ENCODE results near the gene HSPBP1.
A peak's percentile ranks its signal among the peaks of the same experiment; 100 is the strongest.
"Not testable (repeated sequence)": the region's sequence is repeated elsewhere in the genome, so short reads cannot be mapped to it uniquely, and the experiment has no call there.

Gene HSPBP1

DNA sequence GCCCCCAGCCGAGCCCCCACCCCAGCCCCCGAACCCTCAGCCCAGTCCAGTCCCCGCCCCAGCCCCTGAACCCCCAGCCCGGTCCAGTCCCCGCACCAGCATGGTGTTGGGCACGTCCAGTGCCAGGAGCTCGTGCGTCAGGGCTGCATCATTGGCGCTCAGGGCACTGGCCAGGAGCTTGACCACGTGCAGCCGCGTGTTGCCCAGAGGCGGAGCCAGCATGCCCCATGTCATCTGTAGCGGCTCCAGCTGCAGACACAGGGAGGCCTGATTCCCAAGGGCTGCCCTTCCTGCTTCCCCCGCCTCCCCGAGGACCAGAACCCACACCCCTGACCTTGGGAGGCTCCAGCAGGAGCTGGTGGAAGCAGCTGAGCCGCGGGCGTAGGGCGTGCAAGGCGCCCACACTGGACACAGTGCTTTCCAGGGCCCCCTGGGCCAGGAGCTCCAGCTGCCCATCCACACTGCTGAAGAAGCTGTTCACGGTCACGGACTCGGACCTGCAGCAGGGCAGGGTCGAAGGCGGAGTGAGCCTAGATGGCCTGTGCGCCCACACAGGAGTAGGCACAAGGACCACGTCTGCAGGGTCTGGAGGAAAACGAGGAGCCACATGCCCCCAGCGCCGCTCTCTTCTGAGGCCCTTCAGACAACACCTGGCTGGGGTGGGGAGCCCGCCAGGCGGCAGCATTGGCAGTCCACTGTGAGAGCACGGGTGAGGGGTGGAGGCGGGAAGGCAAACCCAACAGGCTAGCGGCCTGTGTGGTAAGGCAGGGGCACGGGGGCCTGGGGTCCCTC lies 38.6 kb downstream of the HSPBP1 start:
- DNase-seq: no peak

DNA sequence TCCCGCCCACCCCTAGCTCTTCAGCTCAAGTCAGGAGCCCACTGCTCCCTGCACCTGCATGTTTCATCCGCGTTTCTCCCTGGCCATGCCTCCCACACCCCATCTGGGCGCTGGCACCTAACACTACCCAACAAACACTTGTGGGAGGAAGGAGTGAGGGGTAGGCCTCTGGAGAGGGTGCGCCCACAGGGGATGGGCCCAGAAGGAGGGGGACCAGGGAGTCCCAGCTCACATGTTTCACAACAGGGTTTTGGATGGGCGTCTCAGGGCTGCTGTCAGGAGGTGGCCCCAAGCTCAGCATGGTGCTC lies 39.2 kb downstream of the HSPBP1 start:
- peak in 1 of 51 donors; percentile 25 for DNase-seq

DNA sequence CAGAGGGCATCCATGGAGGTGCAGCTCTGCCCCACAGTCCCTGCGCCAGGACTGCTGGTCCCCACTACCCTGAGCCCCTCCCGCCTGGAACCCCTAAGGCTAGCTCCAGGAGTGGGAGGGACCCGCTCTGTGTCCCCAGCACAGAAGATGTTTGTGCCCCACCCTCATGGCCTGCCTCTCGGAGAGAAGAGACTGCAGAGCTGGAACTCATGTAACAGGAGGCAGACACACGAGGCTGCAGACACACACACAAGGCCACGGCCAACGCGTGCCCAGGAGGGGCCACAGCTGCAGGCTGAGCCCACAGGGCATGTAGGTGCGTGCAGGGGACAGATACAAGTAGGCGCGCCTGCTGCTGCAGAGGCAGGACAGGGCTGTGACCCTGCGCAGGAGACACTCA lies 40.9 kb downstream of the HSPBP1 start:
- no peak for DNase-seq

DNA sequence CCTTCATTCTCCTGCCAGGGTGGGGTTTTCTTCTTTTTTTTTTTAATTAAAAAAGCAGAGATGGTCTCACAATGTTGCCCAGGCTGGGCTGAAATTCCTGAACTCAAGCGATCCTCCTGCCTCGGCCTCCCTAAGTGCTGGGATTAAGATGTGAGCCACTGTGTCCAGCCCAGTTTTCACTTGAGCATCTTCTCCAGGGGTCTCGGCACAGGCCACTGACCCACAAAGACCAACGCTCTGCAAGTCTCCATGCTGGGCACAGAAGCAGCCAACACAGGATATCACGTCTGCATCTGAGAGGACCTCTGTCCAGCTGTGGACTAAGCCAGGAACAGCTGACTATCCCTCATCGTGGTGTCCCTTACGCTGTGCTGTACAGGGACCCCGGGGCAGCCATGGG lies 41.9 kb downstream of the HSPBP1 start:
- no peak for DNase-seq

DNA sequence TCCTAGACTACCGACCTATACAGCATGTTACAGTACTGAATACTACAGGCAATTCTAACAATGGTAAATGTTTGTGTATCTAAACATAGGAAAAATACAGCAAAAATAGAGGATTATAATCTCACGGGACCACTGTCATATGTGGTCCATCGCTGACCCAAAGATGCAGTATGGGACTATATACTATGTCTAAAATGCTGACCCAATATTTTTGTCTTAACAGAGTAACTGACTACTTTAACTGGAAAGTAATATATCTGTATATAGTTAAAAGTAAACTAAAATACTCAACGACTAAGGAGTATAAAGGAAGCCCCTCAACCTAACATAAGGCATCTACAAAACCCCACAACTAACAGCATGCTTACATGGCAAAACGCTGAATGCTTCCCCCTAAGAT lies 46.9 kb downstream of the HSPBP1 start:
- DNase-seq: no peak

DNA sequence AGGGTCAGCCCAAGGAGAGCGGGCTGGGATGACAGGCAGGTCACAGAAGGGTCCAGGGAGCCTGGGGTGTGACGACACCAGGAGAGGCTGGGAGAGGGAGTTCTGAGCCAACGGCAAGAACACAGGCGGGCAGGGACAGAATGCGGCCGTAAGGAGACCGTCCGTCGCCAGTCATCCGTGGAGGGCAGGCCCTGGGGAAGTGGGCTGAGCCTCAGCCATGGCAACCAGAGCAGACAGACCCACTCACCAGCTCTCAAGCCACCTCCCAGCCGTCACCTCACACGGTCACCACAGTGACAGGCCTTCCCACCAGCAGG lies 47.7 kb downstream of the HSPBP1 start:
- no peak for DNase-seq

DNA sequence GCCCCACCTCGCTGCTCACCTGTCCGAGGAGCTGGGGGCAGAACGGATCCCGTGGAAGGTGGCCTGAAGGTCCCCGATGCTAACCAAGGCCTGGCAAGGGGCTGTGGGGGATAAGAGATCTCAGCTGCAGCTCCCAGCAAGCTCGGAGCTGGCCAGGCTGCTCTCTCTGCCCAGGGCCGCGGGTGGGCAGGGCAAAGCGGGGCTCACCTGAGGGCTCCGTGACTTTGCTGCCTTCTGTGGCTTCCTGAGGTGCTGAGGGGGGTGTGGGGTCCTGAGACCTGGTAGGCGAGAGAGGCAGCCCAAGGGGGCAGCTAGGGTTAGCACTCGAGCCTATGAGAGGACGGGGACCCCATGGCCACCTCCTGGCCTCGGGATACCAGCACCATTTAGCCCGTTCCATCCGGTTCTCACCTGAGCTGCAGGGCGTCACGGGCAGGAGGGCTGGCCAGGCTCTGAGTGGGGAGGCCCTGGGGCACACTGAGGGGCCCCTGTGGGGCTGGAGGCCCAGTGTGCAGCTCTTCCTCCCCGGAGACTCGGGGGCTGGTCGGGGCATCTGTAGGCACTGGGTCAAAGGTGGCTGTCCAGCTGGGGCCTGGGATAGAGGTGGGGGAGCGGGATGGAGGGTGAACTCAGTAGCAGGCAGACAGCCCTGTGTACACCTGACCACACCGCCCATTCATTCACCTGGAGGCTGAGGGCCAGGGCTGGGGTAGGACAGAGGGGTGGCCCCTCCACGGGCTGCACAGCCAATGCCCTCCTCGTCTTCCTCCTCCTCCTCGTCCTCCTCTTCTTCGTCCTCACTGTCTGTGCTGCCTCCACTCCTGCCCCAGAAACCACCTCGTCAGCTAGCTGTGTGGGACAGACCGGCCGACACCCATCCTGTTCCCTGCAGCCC lies 48.3 kb downstream of the HSPBP1 start:
- no peak for DNase-seq

DNA sequence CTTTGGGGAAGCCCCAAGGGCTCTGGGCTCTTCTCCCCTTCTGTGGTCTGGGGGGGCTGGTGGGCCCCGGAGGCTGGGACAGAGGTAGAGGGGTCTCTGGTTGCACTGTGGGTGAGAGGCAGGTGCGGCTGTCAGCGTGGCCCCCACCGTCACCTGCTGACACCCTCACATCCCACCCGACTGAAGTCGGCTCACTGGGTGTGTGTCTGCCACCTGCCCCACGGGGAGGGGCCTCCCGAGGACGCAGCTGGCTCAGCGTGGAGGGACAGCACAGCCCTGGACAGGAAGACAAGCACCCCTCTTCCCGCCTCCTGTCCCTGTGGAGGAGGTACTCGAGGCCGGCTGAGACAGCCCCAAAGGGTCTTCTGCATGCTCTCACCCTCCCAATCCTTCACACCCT lies 49.1 kb downstream of the HSPBP1 start:
- DNase-seq: no peak

DNA sequence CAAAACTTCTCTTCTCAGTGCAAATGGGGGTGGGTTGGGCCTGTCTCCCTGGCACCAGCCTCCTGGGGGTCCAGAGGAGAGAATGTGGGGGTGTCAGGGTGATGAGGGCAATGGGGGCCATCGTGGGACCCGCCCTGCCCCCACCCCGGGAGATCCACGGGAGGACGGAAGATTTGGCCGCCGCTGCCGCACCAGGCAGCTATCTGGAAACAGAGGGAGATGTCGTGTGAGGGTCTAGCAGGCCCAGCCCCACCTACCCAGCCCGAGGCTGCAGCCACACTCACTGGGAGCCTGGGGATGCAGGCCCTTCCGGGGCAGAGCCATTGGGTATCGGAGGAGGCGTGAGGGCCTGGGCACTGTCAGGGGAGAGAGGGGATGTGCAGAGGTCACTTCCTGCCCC lies 49.6 kb downstream of the HSPBP1 start:
- no peak for DNase-seq

DNA sequence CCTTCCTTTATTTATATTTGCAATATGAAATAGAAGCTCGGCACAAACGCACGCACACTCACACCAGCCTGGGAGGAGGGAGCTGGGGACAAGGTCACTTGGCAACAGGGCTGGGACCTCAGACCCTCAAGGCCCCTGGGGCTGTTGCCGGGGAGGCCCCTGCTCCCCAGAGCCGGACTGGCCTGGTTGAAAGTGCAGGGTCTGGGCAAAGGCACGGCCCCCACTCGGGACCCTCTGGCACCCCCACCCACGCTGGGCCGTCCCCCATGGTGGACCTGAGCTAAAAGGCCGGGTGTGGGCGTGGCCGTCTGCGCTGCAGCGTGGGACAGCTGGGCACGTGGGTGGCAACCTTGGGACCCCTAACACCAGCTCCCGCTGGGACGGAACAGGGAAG lies 50.1 kb downstream of the HSPBP1 start:
- DNase-seq: no peak

DNA sequence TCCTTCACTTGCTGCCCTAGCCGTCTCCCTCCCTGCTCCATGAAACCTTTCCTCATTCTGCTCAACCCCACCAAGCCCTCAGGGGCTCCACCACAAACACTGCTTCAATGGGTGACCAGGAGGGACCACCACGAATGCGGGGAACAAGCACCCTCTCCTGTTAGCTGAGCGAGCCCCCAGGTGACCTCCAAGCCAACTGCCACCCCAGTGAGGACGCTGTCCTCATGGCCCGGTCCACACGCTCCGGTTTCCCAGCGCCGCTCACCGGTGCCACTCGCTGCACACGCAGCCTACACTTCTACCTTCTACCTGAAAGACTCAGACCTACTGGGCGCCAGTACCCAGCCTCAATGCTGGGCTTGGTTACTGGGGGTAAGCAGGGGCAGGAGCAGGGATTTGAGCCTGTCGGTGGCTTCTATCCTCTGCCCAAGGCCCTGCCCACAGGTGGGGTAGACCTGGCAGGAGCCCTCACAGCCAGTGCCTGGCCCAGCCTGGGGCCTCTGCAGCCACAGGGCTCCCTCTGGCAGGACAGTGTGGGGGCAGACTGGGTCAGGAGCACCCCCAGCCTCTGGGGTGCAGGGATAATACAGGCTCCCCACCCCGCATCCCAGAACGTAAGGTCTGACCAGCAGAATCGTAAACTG lies 50.6 kb downstream of the HSPBP1 start:
- no peak for DNase-seq

DNA sequence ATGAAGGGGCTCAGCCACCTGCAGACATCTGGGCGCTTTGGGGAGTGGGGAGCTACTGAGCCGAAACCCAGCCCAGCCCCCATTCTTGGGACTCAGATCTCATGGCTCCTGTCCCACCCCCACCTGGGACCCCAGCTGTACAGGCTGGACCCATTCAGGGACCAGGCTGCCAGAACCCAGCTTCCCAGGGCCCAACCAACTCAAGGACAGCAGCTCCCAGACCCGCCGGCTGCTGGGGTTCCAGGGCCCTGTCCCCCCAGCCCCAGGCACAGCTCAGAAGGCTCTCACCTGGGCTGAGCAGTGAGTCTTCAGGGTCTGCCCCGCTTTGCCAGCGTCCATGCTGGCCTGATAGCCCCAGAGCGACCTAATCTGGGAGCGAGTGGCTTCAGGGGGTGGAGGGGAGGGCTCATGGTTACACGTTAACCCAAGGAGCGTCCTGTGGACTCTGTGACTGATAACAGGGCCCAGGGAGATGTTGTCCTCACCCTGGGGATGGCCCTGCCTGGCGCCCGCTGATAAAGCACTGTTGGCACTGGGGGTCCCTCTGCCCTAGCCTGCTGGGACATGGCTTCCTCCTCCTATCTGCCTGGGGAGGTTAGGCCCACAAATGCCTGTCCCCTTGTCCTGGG lies 51.4 kb downstream of the HSPBP1 start, which contains the start of gene TMEM86B:
Gene TMEM86B, minus strand, starts transcription at position 361 of the 629 bp plus-strand sequence. Its CDS starts 22 bp downstream, at position 339.
- DNase-seq: no peak

DNA sequence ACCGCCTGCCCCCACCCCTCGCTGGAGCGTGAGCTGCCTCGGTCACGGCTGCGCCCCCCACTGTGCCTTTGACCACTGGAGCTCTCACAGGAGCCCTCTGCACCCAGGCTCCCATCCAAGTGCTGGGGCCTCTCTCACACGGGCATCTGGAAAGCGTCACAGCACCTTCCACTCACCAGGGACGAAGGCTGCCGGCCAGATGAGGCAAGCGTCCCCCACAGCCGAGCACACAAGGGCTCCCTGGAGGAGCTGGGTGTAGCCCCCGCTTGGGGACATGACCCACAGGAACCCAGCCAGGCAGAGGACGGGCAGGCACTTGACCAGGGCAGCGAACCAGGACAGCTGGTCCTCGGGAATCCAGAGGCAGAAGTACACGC lies 51.9 kb downstream of the HSPBP1 start:
- DNase-seq: no peak

DNA sequence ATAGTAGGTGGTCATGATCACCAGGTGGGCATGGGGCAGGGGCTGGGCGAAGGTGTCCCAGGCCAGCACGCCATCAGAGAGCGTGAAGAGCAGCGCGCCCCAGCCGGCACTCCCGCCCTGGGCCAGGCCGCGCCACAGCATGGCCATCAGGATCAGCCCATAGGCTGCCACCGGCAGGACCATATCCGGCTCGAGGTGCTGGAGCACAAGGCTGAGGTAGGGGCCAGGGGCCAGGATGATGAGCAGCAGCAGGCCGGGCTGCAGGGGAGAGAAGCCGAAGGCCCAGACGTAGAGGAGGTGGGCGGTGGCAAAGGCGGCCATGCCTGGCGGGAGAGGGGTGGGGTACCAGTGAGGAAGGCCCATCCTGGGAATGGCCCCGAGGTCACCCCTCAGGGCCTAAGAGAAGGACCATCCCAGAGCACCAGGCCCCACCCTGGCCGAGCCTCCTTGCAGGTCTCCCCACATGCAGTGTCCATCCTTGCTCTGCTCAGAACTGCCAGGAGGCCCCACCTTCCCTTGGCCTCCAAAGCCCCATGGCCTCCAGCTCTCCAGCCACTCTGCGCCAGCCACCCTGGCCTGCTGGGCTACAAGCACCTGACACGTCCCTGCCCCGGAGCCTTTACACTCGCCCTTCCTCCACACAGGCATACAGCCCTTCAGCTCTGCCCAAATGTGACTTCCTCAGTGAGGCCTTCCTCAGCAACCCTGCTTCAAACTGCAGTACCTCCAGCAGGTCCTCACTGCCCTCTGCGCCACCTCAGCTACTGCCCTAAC lies 52.5 kb downstream of the HSPBP1 start:
- DNase-seq: no peak

DNA sequence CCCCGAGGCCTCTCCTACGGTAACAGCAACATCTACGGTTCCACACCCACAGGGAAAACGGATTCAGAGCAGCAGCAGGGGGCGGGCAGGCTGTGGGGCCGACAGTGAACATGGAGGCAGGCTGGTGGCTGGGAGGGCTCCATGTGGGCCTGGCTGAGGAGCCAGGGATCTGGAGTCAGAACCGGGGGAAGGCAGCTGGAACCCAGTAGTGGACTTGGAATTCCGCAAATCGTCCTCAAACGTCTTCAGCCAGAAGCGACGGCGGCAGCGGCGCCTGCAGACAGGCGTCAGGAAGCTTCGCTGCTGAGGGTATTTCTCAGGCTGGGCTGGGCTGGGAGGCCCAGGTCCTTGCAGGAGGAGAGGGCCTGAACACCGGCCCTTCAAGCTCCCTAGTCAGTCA lies 53.1 kb downstream of the HSPBP1 start:
- DNase-seq: no peak

DNA sequence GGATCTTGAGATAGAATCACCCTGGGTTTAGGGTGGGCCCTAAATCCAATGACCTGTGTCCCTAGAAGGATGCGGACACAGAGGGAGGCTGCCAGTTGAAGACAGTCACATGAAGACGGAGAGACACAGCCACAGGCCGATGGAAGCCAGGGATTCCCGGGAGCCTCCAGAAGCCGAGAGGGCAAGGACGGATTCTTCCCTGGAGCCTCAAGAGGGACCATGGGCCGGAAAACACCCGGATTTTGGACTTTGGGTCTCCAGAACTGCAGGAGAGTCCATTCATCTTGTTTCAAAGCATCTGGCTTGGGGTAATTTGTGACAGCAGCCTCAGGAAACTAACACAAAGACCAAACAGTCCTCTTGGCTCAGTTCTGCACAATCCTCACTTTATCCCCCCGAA lies 53.6 kb downstream of the HSPBP1 start:
- DNase-seq: no peak

DNA sequence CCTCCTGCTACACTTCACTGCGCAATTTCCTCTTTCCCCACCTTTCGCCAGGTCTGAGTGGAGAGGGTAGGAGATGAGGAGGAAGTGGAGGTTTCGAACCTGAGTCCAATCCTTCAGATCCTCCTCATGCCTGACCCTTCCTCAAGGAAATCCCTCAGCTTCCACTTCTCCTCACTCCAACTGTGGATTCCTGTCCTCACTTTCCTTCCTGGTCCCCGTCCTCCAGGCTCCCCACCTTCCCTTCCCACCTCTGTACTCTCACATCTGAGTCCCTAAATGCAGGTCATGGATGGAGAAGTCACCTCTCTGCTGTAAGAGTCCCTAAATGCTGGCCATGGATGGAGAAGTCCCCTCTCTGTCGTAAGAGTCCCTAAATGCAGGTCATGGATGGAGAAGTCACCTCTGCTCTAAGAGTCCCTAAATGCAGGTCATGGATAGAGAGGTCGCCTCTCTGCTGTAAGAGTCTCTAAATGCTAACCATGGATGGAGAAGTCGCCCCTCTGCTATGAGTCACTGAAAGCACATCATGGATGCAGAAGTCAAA lies 54.4 kb downstream of the HSPBP1 start:
- DNase-seq: no peak

DNA sequence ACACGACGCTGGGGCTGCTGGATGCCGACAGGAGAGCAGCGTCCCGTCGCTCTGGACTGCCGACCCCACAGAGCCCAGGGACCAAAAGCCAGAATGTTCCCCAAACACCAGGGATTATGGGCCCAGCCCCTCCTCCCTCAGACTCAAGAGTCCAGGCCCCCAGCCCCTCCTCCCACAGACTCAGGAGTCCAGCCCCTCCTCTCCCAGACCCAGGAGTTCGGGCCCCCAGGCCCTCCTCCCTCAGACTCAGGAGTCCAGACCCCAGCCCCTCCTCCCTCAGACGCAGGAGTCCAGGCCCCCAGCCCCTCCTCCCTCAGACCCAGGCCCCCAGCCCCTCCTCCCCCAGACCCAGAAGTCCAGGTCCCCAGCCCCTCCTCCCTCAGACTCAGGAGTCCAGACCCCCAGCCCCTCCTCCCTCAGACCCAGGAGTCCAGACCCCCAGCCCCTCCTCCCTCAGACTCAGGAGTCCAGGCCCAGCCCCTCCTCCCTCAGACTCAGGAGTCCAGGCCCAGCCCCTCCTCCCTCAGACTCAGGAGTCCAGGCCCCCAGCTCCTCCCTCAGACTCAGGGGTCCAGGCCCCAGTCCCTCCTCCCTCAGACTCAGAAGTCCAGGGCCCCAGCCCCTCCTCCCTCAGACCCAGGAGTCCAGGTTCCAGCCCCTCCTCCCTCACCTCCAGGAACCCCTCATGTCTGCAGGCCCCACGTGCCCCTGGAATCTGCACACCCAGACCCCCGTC lies 55.1 kb downstream of the HSPBP1 start:
- DNase-seq: not testable (repeated sequence)

DNA sequence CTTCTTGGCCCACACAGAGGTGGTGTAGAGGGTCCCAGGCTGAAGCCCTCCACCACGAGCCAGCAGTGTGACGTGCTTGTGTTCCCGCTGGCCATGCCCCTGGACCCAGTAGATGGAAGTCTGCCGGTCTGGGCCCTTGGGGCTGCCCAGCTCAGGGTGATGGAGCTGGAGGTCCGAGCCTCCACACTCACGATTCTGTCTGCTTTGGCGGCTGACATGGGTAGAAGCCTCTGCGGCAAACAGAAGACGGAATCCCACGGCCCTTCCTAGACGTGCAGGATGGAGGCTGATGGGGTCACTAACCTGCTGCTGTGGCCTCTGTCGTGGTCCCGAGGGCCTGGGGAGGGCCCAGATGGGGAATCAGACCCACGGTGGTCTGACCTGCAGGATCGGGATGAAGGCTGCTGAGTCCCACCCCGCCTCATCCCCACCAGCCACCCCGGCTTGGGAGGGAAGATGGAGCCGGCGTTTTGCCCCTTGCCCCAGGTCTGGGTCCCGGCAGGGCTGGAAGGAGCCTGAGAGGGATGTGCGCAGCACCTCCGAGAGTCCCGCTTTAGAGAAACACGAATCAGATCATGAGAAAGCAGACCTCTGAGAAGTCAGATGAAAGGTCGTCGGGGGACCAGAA lies 55.8 kb downstream of the HSPBP1 start:
- DNase-seq: no peak

Data from hypothalamus (tissue), 51 donors.